Mucosa of descending colon (tissue), 3 donors: ENCODE data around the gene TAS2R41. TPM values are rescaled to one million over a fixed set of nuclear protein-coding genes. Genes with fewer than 3 reads are reported as not detected.

ENCODE experiments used
- ATAC-seq: fragments of 200-7000 bp; cut with Tn5 transposase; one replicate; pipeline ENCODE4 v1.9.1; 2020; ENCODE audit warnings: mild to moderate bottlenecking, moderate library complexity
- DNase-seq, 3 donors: peaks; one replicate each; pipeline ENCODE4 v3.0.0-alpha.2; 2020
- H3K36me3 ChIP-seq: fragments of 200-600 bp; one replicate; pipeline ENCODE4 v1.8.0; 2021; ENCODE audit warnings: low read depth, mild to moderate bottlenecking
- H3K4me1 ChIP-seq: fragments of 200-600 bp; one replicate; pipeline ENCODE4 v1.8.0; 2021; ENCODE audit warnings: low read depth, mild to moderate bottlenecking
- H3K4me3 ChIP-seq: fragments of 200-600 bp; one replicate; pipeline ENCODE4 v1.8.0; 2021; ENCODE audit warnings: mild to moderate bottlenecking
- H3K9me3 ChIP-seq: fragments of 200-600 bp; one replicate; pipeline ENCODE4 v1.8.0; 2021; ENCODE audit warnings: mild to moderate bottlenecking
- intact Hi-C, 2 donors: fragments of 100-400 bp; cut with DNase I in 1 of 2; cut with micrococcal nuclease in 1 of 2; formaldehyde crosslinking; loops; one replicate each; pipeline versions ENCODE4 v1.11.0 to v1.11.1; 2022; cut with DNase I, micrococcal nuclease
- total RNA-seq, 3 donors: library from RNA; stranded (reverse); fragmentation: NEBNext Ultra II Directional in 2 of 3; extraction: Animal tissue kit (Norgen Biotek cat#: 25700) in 2 of 3; gene quantifications; one replicate each; pipeline versions ENCODE4 v1.2.1 to v1.2.4, GENCODE V29; 2021 to 2023
- TF ChIP-seq, protein P1 (sequence below): fragments of 200-600 bp; IDR thresholded peaks from one replicate; pipeline ENCODE4 v1.8.0; 2022; ENCODE audit warnings: antibody characterized with exemption, mild to moderate bottlenecking
- donor health status: DM: no; HTN: no; CAD: no; lungs with moderate emphysema.
- donor health status: DM: no; HTN: no; CAD: no.
- donor health status: DM: no; HTN: yes; CAD: no.

TAS2R41 gene
- total RNA-seq, 3 donors from 2014 or later = 0.34 TPM; not detected in 2

DNA sequence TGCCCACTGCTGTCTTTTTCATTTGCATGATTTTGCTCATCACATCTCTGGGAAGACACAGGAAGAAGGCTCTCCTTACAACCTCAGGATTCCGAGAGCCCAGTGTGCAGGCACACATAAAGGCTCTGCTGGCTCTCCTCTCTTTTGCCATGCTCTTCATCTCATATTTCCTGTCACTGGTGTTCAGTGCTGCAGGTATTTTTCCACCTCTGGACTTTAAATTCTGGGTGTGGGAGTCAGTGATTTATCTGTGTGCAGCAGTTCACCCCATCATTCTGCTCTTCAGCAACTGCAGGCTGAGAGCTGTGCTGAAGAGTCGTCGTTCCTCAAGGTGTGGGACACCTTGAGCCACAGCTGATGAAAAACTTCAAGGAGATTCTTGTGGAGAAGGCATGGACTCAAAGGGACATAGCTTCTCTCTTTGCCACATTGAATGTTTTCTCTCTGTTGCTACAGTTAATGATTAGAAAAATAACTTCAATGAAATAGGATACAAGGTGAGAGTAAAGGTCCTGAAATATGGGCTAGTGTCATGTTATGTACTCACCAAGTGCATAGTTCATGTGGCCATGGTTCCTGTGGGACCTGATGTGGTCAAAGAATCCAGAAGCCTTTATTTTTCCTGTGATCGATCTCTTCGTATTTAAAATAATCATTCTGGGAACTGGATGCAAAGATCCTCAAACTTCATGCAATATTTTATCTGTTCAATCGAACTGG lies 33.5 kb upstream of the TAS2R41 start:
- intact Hi-C loops = no loop called here
- no peak for ATAC-seq
- H3K36me3 ChIP-seq = no peaks in the 10 kb centered on the region
- no peaks in the 10 kb centered on the region for H3K9me3 ChIP-seq
- H3K4me1 ChIP-seq = no peaks in the 10 kb centered on the region
- TF ChIP-seq, protein P1, sequence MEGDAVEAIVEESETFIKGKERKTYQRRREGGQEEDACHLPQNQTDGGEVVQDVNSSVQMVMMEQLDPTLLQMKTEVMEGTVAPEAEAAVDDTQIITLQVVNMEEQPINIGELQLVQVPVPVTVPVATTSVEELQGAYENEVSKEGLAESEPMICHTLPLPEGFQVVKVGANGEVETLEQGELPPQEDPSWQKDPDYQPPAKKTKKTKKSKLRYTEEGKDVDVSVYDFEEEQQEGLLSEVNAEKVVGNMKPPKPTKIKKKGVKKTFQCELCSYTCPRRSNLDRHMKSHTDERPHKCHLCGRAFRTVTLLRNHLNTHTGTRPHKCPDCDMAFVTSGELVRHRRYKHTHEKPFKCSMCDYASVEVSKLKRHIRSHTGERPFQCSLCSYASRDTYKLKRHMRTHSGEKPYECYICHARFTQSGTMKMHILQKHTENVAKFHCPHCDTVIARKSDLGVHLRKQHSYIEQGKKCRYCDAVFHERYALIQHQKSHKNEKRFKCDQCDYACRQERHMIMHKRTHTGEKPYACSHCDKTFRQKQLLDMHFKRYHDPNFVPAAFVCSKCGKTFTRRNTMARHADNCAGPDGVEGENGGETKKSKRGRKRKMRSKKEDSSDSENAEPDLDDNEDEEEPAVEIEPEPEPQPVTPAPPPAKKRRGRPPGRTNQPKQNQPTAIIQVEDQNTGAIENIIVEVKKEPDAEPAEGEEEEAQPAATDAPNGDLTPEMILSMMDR = no peak
- DNase-seq = no peak
- H3K4me3 ChIP-seq = no peak overlapping the region

DNA sequence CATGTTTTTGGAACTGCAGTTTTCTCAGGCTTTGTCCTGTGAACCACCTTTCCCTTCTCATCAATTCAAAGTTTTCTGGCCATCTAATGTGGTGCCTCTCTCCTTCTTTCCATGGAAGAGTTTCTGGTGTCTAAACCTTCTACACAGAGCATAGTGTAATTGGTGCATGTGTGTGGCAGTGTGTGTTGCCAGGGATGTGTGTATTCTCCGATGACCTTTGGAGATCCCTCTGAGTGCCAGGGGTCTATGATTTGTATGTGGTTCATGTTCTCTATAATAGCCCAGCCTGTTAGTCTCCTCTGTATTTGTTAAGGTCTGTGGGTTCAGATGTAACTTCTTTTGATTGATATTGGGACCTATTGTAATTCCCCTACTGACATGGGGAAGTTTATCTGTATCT lies 32.9 kb upstream of the TAS2R41 start:
- DNase-seq = no peak
- ATAC-seq = no peak

DNA sequence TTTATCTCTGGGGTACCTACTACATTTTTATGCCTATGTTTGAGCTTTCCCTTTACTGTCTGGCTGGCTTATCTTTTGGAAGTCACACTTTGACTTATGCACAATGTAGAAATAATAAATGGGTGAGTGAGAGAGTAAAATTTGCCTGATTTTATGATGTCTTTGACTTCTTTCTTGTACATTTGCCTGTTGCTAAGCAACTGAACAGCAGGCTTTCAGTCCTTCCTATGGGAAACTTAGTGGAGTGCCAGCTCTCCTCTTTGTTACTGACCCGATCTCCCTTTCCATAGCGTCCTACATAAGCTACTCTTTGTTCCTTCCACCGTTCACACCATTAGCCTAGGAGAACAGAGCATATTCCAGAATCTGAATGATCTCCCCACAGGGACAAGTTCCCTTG lies 30.2 kb upstream of the TAS2R41 start:
- Histone ChIP-seq H3K9me3 (no peaks in the 10 kb centered on the region), H3K4me3 (no peak overlapping the region), H3K36me3 (no peaks in the 10 kb centered on the region), H3K4me1 (no peaks in the 10 kb centered on the region)
- TF ChIP-seq, protein P1 = no peak
- ATAC-seq (no peak), DNase-seq (no peak)
- intact Hi-C loops = no loop called here

More for the DNA sequence above, 32.9 kb upstream of the TAS2R41 start:
- H3K4me3 ChIP-seq = no peak overlapping the region
- TF ChIP-seq, protein P1 = no peak
- intact Hi-C loops = no loop called here
- H3K4me1 ChIP-seq = no peaks in the 10 kb centered on the region
- H3K9me3 ChIP-seq = no peaks in the 10 kb centered on the region
- no peaks in the 10 kb centered on the region for H3K36me3 ChIP-seq

DNA sequence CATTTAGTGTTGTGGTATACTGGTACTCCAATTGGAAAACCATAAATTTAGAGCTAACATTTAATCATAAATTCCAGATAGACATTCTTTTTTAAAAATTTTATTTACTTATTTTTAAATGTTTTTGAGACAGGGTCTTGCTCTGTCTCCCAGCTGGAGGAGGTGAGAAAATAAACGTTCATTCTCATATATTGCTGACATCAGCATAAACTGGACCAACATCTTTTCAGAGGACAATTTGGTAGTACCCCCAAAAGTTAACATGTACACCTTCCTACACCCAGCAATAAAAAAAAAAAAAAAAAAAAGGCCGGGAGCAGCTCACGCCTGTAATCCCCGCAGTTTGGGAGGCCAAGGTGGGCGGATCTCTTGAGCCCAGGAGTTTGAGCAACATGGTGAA lies 29.2 kb upstream of the TAS2R41 start:
- H3K36me3 ChIP-seq = no peaks in the 10 kb centered on the region
- DNase-seq (no peak), ATAC-seq (no peak)
- no peaks in the 10 kb centered on the region for H3K9me3 ChIP-seq
- intact Hi-C loops = no loop called here
- TF ChIP-seq, protein P1 = no peak
- H3K4me1 ChIP-seq = no peaks in the 10 kb centered on the region
- no peak overlapping the region for H3K4me3 ChIP-seq

DNA sequence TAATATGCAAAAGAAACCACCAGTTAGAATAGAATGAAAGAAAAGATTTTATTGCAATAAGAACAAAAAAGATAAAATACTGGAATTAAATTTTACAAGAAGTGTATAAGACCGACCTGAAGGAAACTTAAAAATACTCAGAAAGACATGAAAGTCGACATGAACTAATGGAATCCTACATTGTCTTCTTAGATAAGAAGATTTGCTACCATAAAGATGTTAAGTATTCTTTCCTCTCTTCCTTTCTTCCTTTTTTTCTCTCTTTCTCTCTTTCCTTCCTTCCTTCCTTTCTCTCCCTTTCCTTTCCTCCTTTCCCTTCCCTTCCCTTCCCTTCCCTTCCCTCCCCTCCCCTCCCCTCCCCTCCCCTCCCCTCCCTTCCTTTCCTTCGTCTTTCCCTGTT lies 27.9 kb upstream of the TAS2R41 start:
- TF ChIP-seq, protein P1 = no peak
- H3K36me3 ChIP-seq = no peaks in the 10 kb centered on the region
- no peak for DNase-seq
- no peak overlapping the region for H3K4me3 ChIP-seq
- H3K4me1 ChIP-seq = no peaks in the 10 kb centered on the region
- intact Hi-C loops = no loop called here
- ATAC-seq = no peak
- no peaks in the 10 kb centered on the region for H3K9me3 ChIP-seq
